ENCODE results near the gene SLC16A8.
"Not testable (repeated sequence)": the region's sequence is repeated elsewhere in the genome, so short reads cannot be mapped to it uniquely, and the experiment has no call there.

SLC16A8 gene

DNA sequence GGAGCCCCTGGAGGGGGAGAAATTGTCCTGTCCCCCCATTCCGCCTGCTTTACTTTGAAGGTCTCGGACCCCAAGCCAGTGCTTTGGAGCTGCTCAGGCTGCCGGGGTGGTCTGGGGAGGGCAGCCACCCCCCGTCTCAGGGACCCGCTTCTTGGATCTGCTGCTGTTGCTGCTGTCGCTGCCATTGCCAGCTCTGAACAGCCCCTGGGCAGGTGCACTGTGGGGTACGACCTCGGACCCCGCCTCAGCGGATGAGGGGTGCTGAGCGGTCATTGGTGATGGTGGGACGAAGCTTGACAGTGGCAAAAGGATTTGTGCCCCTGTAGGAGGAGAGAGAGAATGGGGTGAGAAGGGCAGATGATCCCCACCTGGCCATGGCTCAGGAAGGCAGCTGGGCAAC, 1.1 kb upstream of the SLC16A8 start:
- DNase-seq, result no peak

GRCh38 chr22:38082986-38083710, 836 bp downstream of the SLC16A8 start:
- no peak for DNase-seq

GRCh38 chr22:38081941-38082828, 1.8 kb downstream of the SLC16A8 start:
- no peak for DNase-seq

DNA sequence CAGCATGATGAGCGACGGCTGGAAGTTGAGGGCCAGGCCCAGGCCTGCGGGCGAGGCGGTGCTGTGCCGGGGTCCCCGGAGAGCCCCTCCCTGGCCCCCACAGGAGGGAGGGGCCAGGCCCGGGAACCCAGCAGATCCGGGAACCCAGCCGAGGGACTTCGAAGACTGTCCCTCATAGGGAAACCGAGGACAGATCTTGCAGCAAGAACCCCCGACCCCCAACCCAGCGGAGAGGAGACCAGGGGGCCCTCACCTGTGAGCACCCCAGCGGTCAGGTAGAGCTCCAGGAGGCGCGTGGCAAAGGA, 2.4 kb downstream of the SLC16A8 start:
- no peak for DNase-seq

GRCh38 chr22:38080850-38081635, 2.9 kb downstream of the SLC16A8 start:
- no peak for DNase-seq

- DNase-seq, result no peak
Observed at GRCh38 chr22:38080474-38080849, 3.5 kb downstream of the SLC16A8 start.

DNA sequence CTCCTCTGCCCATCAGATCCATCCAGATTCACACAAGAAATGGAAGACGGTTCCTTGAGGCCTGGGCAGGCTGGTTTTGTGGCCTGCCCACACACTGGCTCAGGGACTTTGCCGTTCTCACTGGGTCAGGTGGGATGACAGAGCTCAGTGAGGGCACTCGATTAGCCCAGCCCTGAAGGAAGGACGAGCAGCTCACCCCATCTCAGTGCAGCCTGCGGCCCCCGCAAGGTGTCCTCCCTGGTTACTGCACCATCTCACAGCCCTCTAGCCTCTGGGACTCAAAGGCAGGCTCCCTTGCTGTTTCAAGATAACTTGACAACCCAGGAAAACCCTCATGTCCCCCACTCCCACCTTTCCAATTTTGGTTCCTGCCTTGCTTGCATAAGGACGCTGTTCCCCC, 4.2 kb downstream of the SLC16A8 start:
- DNase-seq, result no peak

DNA sequence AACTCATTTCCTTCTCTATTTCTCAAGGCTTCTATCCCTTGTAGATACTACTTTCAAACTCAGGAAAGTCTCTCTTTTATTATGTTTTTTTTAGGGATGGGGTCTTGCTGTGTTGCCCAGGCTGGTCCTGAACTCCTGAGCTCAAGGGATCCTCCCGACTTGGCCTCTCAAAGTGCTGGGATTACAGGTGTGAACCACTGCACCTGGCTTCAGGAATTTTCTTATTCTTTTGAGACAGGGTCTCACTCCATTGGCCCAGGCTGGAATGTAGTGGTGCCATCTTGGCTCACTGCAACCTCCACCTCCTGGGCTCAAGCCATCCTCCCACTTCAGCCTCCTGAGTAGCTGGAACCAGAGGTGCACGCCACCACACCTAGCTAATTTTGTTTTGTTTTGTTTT, 4.8 kb downstream of the SLC16A8 start:
- not testable (repeated sequence) for DNase-seq

- DNase-seq, result no peak
Observed at GRCh38 chr22:38078046-38078840, 5.7 kb downstream of the SLC16A8 start.

DNA sequence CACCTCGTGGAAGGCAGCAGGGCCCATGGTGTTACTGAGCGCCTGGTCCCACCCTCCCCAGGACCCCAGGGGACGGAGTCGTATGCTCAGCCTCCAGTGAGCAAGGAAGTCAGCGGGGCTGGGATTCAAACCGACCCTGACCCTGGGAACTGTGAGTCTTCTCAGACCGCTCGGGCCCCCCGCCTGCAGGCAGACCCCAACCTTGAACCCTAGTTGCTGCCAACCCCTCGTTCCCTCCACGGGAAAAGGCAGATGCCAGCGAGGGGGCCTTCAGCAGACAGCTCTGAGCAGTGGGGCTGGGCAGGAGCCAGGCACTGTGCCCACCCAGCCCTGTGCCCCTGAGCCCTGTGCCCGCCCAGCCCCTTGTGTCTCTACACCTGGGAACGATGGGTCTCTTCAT, 6.4 kb downstream of the SLC16A8 start:
- DNase-seq, result no peak

DNA sequence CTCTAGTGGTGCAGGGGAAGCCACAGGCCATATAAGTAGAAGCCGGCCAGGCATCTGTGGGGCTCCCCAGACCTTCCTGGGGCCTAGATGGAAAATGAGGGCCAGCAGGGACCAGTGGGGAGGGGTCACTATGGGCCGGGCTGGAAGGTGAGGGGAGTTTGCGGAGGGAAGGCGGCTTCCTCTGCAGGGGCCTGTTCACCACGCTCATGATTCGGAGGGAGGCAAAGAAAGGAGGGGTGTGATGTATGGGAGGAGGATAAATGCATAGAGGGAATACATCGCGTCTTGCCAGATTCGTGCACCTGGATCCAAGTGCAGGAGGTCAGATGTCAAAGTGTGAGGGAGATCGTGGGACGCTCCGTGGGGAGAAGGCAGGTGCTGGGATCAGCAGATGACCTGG, 6.9 kb downstream of the SLC16A8 start:
- no peak for DNase-seq

GRCh38 chr22:38075961-38076360, 8.0 kb downstream of the SLC16A8 start:
- DNase-seq, result no peak

DNA sequence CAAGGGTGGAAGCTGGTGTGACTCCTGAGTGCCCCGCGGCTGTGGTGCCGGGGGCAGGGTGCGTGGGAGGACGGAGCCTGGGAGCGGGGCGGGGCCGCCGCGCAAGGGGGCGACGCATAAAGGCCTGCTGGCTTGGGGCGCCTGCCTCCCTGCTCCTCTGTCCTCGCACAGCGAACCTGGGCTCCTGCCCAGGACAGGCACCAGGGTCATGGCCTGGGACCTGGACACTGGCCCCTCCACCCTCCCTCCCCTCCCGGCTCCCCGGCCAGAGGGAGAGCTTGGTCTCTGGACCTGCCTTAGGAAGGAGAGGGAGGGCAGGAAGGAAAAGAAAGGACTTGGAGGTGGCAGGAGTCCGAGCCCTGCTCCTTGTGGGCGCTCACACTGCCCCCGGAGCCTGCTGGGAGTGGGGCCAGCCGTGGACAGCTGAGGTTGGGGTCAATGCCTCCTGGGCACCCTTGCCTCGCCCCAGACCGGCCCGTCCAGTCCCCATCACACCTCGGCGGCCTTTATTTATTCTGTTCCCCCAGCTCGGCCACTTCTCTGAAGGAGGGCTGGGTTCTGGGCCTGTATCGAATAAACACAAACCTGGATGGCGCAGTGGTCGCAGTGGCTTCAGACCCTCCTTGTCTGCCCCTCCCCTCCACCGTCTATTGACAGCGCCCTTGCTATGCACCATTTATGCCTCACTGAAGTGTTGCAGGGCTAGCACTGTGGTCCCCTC, 8.7 kb downstream of the SLC16A8 start:
- DNase-seq, result no peak

DNA sequence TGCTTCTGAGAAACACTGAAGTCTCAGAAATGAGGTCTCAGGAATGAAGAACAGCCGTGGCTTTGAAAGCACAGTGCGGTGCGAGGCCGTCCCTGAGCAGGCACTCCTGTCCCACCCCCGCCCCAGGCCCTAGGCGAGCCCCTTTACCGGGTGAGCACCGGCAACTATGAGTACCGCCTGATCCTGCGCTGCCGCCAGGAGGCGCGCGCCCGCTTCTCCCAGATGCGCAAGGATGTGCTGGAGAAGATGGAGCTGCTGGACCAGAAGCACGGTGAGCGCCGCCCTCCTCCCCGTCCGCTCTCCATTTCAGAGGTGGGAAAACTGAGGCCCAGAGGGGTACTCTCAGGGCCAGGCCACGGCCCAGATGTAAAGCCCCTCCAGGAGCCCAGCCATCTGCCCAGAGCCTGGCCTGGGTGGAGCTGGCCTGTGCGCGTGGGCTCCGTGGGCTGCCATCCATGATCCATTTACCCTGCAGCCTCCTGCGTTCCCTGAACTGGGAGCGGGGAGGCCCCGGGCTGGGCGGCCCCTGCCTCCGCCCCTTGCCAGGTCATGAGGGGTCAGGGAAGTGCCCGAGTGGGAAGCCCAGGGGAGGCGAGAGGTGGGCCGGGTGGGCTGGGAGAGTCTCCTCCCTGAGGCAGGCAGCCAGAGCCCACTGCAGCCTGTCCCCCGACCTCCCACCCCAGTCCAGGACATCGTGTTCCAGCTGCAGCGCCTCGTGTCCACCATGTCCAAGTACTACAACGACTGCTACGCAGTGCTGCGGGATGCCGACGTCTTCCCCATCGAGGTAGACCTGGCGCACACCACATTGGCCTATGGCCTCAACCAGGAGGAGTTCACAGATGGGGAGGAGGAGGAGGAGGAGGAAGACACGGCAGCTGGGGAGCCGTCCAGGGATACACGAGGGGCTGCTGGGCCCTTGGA, 9.5 kb downstream of the SLC16A8 start:
- DNase-seq, result no peak

GRCh38 chr22:38073150-38074130, 10.5 kb downstream of the SLC16A8 start:
- DNase-seq, result no peak

- no peak for DNase-seq
Observed at GRCh38 chr22:38072322-38073149, 11.4 kb downstream of the SLC16A8 start.

GRCh38 chr22:38071421-38072321, 12.3 kb downstream of the SLC16A8 start:
- DNase-seq, result no peak
